Renal cortical epithelial cell (primary cell): ENCODE measurements around the gene KDM4C. TPM values are rescaled to one million over a fixed set of nuclear protein-coding genes. Genes with fewer than 3 reads are reported as not detected.
"Not testable (repeated sequence)": the region's sequence is repeated elsewhere in the genome, so short reads cannot be mapped to it uniquely, and the experiment has no call there.

ENCODE experiments used
- DNase-seq: peaks from one replicate; pipeline ENCODE4 v3.0.0-alpha.2; 2011; ENCODE audit warnings: low read depth
- total RNA-seq: library from RNA; depleted of rRNA; stranded (reverse); fragments of >200 nt; gene quantifications from 2 replicates; pipeline ENCODE4 v1.2.3, GENCODE V29; 2014

KDM4C gene
- total RNA-seq, 1 donor from 2014 or later: 52.4 TPM

GRCh38 chr9:7169717-7170389 is 412.1 kb downstream of the KDM4C start:
- no peak for DNase-seq

- DNase-seq: no peak
Measured at GRCh38 chr9:7171396-7172153, 413.8 kb downstream of the KDM4C start.

GRCh38 chr9:7172154-7173115 is 414.7 kb downstream of the KDM4C start:
- no peak for DNase-seq

GRCh38 chr9:7173139-7173538 is 415.4 kb downstream of the KDM4C start:
- DNase-seq: no peak

- DNase-seq: no peak
Measured at GRCh38 chr9:7174301-7174700, 416.5 kb downstream of the KDM4C start.

GRCh38 chr9:7174884-7175283 is 417.1 kb downstream of the KDM4C start:
- DNase-seq: no peak

GRCh38 chr9:7176561-7176960 is 418.8 kb downstream of the KDM4C start:
- DNase-seq: no peak

GRCh38 chr9:7177383-7177782 is 419.6 kb downstream of the KDM4C start:
- DNase-seq: no peak

- no peak for DNase-seq
Measured at GRCh38 chr9:7178729-7179128, 421.0 kb downstream of the KDM4C start.

GRCh38 chr9:7180247-7180646 is 422.5 kb downstream of the KDM4C start:
- DNase-seq: no peak

- DNase-seq: not testable (repeated sequence)
Measured at GRCh38 chr9:7183139-7183538, 425.4 kb downstream of the KDM4C start.

- DNase-seq: peak; percentile 97
Measured at GRCh38 chr9:7185612-7186011, 427.8 kb downstream of the KDM4C start.

- DNase-seq: no peak
Measured at GRCh38 chr9:7186175-7186574, 428.4 kb downstream of the KDM4C start.

- no peak for DNase-seq
Measured at GRCh38 chr9:7192266-7192665, 434.5 kb downstream of the KDM4C start.

GRCh38 chr9:7195526-7195925 is 437.8 kb downstream of the KDM4C start:
- DNase-seq: no peak

- DNase-seq: no peak
Measured at GRCh38 chr9:7196467-7196866, 438.7 kb downstream of the KDM4C start.

GRCh38 chr9:7201196-7201595 is 443.4 kb downstream of the KDM4C start:
- DNase-seq: no peak

GRCh38 chr9:7205806-7206205 is 448.0 kb downstream of the KDM4C start:
- DNase-seq: no peak

GRCh38 chr9:7206221-7206758 is 448.5 kb downstream of the KDM4C start:
- DNase-seq: no peak

- DNase-seq: no peak
Measured at GRCh38 chr9:7209016-7209715, 451.4 kb downstream of the KDM4C start.

- DNase-seq: no peak
Measured at GRCh38 chr9:7209990-7210389, 452.2 kb downstream of the KDM4C start.
